ENCODE data around the gene ZBTB3. TPM values are rescaled to one million over a fixed set of nuclear protein-coding genes. Genes with fewer than 3 reads are reported as not detected.

Gene ZBTB3
- total and polyA plus RNA-seq, 9 of the 15 experiments (the other 6 are each of a cell fraction or from before 2014, with no cell fraction given) = 1.9 to 10.0 (median 4.9) TPM

DNA sequence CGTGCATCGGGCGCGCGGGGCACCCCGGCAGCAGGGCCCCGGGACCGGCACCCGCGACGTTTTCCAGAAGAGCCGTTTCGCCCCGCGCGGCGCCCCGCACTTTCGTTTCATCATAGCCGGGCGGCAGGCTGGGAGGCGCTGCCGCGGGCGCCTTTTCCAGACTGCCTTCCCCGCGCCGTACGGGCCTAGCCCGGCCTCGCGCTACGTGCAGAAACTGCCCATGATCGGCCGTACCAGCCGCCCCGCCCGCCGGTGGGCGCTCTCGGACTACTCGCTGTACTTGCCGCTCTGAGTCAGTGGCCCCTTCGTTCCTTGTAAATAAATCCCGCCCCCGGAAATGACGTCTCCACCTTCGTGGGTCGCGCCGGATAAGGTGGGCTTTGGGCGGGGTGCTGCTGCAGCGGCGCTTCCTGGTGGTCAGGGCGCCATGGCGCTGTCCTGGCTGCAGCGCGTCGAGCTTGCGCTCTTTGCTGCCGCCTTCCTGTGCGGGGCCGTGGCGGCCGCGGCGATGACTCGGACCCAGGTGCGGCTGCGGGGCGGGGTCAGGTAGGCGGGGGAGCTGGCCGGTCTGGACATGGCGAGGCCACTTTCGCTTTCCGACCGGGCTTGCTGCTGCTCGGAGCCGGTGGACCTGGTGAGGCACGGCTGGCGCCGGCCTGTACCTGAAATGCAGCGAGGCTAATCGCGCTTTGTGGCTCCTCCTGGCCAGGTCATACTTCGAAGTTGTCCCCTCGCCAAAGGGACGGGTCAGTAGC is 33.2 kb upstream of the ZBTB3 start, which contains the start of gene TMEM179B (continued):
- TF ChIP-seq, protein P1, sequence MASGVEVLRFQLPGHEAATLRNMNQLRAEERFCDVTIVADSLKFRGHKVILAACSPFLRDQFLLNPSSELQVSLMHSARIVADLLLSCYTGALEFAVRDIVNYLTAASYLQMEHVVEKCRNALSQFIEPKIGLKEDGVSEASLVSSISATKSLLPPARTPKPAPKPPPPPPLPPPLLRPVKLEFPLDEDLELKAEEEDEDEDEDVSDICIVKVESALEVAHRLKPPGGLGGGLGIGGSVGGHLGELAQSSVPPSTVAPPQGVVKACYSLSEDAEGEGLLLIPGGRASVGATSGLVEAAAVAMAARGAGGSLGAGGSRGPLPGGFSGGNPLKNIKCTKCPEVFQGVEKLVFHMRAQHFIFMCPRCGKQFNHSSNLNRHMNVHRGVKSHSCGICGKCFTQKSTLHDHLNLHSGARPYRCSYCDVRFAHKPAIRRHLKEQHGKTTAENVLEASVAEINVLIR (CRISPR knock-in tag; IDR thresholded peaks at IDR 0.05) = peak; percentile 92
- TF ChIP-seq FIP1L1 (IDR thresholded peaks at IDR 0.05; ENCODE audit: low read depth, low read length, poor library complexity, severe bottlenecking) (peak; percentile 22), MAFK (IDR thresholded peaks at IDR 0.05; ENCODE audit: low read length) (no peak), SPI1 (IDR thresholded peaks at IDR 0.05; ENCODE audit: borderline replicate concordance, low read depth, low read length) (no peak), TEAD4 (IDR thresholded peaks at IDR 0.05; ENCODE audit: low read length) (no peak; the same call in 1 of the 2 replicates), TEAD4 (CRISPR knock-in tag; IDR thresholded peaks at IDR 0.05; ENCODE audit: borderline replicate concordance) (no peak), ZNF121 (CRISPR knock-in tag; conservative IDR thresholded peaks at IDR 0.05) (no peak), TGIF2 (CRISPR knock-in tag; IDR thresholded peaks at IDR 0.05) (no peak), YY1 (IDR thresholded peaks at IDR 0.05; ENCODE audit: borderline replicate concordance in 1 of 3, control insufficient read depth in 1 of 3, extremely low read depth in 1 of 3, insufficient read depth in 3 of 3, insufficient read length in 1 of 3, insufficient replicate concordance in 2 of 3, low read depth in 1 of 3, low read length in 2 of 3) (peak; percentile 70 to 95 (median 91)), NFRKB (IDR thresholded peaks at IDR 0.05; ENCODE audit: low read depth) (no peak), ZKSCAN3 (CRISPR knock-in tag; IDR thresholded peaks at IDR 0.05) (no peak), FOS (IDR thresholded peaks at IDR 0.05; ENCODE audit: extremely low read depth, insufficient read length) (no peak), KLF10 (CRISPR knock-in tag; IDR thresholded peaks at IDR 0.05) (no peak), ZNF408 (CRISPR knock-in tag; IDR thresholded peaks at IDR 0.05; ENCODE audit: low read depth) (no peak), ZNF165 (CRISPR knock-in tag; IDR thresholded peaks at IDR 0.05; ENCODE audit: borderline replicate concordance) (no peak), TSC22D4 (tag; IDR thresholded peaks at IDR 0.05) (no peak), PHF20 (IDR thresholded peaks at IDR 0.05; ENCODE audit: partially characterized antibody) (peak; percentile 87), ZNF232 (CRISPR knock-in tag; IDR thresholded peaks at IDR 0.05) (peak; percentile 62; the same call in 1 of the 2 replicates)
- TF ChIP-seq, protein P2, sequence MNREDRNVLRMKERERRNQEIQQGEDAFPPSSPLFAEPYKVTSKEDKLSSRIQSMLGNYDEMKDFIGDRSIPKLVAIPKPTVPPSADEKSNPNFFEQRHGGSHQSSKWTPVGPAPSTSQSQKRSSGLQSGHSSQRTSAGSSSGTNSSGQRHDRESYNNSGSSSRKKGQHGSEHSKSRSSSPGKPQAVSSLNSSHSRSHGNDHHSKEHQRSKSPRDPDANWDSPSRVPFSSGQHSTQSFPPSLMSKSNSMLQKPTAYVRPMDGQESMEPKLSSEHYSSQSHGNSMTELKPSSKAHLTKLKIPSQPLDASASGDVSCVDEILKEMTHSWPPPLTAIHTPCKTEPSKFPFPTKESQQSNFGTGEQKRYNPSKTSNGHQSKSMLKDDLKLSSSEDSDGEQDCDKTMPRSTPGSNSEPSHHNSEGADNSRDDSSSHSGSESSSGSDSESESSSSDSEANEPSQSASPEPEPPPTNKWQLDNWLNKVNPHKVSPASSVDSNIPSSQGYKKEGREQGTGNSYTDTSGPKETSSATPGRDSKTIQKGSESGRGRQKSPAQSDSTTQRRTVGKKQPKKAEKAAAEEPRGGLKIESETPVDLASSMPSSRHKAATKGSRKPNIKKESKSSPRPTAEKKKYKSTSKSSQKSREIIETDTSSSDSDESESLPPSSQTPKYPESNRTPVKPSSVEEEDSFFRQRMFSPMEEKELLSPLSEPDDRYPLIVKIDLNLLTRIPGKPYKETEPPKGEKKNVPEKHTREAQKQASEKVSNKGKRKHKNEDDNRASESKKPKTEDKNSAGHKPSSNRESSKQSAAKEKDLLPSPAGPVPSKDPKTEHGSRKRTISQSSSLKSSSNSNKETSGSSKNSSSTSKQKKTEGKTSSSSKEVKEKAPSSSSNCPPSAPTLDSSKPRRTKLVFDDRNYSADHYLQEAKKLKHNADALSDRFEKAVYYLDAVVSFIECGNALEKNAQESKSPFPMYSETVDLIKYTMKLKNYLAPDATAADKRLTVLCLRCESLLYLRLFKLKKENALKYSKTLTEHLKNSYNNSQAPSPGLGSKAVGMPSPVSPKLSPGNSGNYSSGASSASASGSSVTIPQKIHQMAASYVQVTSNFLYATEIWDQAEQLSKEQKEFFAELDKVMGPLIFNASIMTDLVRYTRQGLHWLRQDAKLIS (CRISPR knock-in tag; IDR thresholded peaks at IDR 0.05) = peak; percentile 96
- TF ChIP-seq, protein P3, sequence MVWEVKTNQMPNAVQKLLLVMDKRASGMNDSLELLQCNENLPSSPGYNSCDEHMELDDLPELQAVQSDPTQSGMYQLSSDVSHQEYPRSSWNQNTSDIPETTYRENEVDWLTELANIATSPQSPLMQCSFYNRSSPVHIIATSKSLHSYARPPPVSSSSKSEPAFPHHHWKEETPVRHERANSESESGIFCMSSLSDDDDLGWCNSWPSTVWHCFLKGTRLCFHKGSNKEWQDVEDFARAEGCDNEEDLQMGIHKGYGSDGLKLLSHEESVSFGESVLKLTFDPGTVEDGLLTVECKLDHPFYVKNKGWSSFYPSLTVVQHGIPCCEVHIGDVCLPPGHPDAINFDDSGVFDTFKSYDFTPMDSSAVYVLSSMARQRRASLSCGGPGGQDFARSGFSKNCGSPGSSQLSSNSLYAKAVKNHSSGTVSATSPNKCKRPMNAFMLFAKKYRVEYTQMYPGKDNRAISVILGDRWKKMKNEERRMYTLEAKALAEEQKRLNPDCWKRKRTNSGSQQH (CRISPR knock-in tag; IDR thresholded peaks at IDR 0.05) = no peak
- TF ChIP-seq, protein P4, sequence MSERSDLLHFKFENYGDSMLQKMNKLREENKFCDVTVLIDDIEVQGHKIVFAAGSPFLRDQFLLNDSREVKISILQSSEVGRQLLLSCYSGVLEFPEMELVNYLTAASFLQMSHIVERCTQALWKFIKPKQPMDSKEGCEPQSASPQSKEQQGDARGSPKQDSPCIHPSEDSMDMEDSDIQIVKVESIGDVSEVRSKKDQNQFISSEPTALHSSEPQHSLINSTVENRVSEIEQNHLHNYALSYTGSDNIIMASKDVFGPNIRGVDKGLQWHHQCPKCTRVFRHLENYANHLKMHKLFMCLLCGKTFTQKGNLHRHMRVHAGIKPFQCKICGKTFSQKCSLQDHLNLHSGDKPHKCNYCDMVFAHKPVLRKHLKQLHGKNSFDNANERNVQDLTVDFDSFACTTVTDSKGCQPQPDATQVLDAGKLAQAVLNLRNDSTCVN (CRISPR knock-in tag; IDR thresholded peaks at IDR 0.05) = no peak

Data from K562 (cell line).